Stomach (tissue), 4 donors: ENCODE measurements around the gene SAMM50.

Experiments used
- EP300 ChIP-seq: sonication (generic); formaldehyde crosslinking; IDR thresholded peaks from one replicate; pipeline ENCODE4 v1.6.1; 2017; ENCODE audit warnings: antibody characterized with exemption
- TF ChIP-seq, protein P1 (sequence below), 7 experiments: fragments of 450-650 bp in 4 of 7; fragments of 200-600 bp in 3 of 7; sonication (generic) in 3 of 7; IDR thresholded peaks; one replicate each; pipeline ENCODE4 v1.5.1; 2016 to 2019; ENCODE audit warnings: antibody characterized with exemption in 7 of 7, control low read depth in 2 of 7, mild to moderate bottlenecking in 1 of 7

DNA sequence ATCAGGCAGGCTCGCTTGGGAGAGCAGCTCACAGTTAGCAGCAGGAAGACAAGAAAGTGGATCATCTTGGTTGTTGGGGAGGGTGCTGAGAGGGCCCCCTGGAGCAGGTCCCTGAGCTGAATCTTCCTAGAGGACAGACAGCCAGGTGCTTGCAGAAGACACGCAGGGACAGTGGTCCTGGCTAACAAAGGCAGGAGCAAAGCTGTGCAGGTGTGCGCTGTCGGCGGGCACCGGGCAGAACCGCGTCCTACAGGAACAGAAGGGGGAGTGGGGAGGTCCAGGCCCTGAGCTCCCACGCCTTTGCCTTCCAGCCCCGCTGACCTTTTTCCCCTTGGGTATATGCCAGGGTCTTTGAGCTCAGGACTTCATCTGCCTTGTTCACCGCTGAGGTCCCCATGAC is 38.8 kb downstream of the SAMM50 start:
- TF ChIP-seq EP300, result no peak
- TF ChIP-seq, protein P1, sequence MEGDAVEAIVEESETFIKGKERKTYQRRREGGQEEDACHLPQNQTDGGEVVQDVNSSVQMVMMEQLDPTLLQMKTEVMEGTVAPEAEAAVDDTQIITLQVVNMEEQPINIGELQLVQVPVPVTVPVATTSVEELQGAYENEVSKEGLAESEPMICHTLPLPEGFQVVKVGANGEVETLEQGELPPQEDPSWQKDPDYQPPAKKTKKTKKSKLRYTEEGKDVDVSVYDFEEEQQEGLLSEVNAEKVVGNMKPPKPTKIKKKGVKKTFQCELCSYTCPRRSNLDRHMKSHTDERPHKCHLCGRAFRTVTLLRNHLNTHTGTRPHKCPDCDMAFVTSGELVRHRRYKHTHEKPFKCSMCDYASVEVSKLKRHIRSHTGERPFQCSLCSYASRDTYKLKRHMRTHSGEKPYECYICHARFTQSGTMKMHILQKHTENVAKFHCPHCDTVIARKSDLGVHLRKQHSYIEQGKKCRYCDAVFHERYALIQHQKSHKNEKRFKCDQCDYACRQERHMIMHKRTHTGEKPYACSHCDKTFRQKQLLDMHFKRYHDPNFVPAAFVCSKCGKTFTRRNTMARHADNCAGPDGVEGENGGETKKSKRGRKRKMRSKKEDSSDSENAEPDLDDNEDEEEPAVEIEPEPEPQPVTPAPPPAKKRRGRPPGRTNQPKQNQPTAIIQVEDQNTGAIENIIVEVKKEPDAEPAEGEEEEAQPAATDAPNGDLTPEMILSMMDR (IDR thresholded peaks at IDR 0.05), result no peak
